ENCODE measurements around the gene POP4. TPM values are rescaled to one million over a fixed set of nuclear protein-coding genes. Genes with fewer than 3 reads are reported as not detected.

Gene POP4
- total and polyA plus RNA-seq, 2 of the 13 experiments (the other 11 are each of a cell fraction or from before 2014, with no cell fraction given) = 32.2 to 84.0 TPM

- WGBS (ENCODE audit: low lambda C conversion rate) = 34% methylated on average over 11 of the region's 16 CpGs
- no peak overlapping the region for H3K4me3 ChIP-seq (replicated peaks in 1 of 3; ENCODE audit: insufficient read depth in 1 of 3, low read depth in 2 of 3, low read length in 3 of 3)
- BruUV-seq (replicated peaks) = no TSS peak
Measured at GRCh38 chr19:29562299-29563297, 43.5 kb upstream of the POP4 start.

More at GRCh38 chr19:29562299-29563297, 43.5 kb upstream of the POP4 start:
- no peaks in the 10 kb centered on the region for H3K4me1 ChIP-seq (ENCODE audit: insufficient read depth, low read length)
- H3K79me2 ChIP-seq (ENCODE audit: insufficient read depth, low read length) = no peaks in the 10 kb centered on the region
- POLR2A ChIA-PET = interaction anchor here (1.4 kb wide), 1 partner anchor 44 kb away, joined by 4 read pairs; the partner anchor contains the start of gene POP4
- TF ChIP-seq KMT2B (CRISPR knock-in tag; IDR thresholded peaks at IDR 0.05) = no peak
- TF ChIP-seq MXI1 (IDR thresholded peaks at IDR 0.05; ENCODE audit: borderline replicate concordance, low read depth, low read length) = no peak
- TF ChIP-seq CBX2 (IDR thresholded peaks at IDR 0.05; ENCODE audit: low read depth, low read length) = no peak
- TF ChIP-seq CBX2 (CRISPR knock-in tag; IDR thresholded peaks at IDR 0.05; ENCODE audit: low read depth) = no peak
- TF ChIP-seq FOSL1 (CRISPR knock-in tag; IDR thresholded peaks at IDR 0.05; ENCODE audit: borderline replicate concordance) = no peak
- no peak for TF ChIP-seq ZNF33B (CRISPR knock-in tag; IDR thresholded peaks at IDR 0.05)
- TF ChIP-seq BHLHE40 (IDR thresholded peaks at IDR 0.05; ENCODE audit: low read length) = no peak
- TF ChIP-seq RFX3 (CRISPR knock-in tag; IDR thresholded peaks at IDR 0.05) = no peak
- TF ChIP-seq POLR2AphosphoS2 (IDR thresholded peaks at IDR 0.05; ENCODE audit: low read depth, low read length) = no peak
- TF ChIP-seq FIP1L1 (IDR thresholded peaks at IDR 0.05; ENCODE audit: borderline replicate concordance, insufficient read depth, low read depth, low read length) = no peak
- no peak for TF ChIP-seq MAF1 (CRISPR knock-in tag; IDR thresholded peaks at IDR 0.05; ENCODE audit: borderline replicate concordance)
- TF ChIP-seq ZNF724P (CRISPR knock-in tag; IDR thresholded peaks at IDR 0.05; ENCODE audit: borderline replicate concordance) = no peak
- no peak for TF ChIP-seq HDAC6 (IDR thresholded peaks at IDR 0.05; ENCODE audit: low read depth, low read length)
- TF ChIP-seq, protein P1, sequence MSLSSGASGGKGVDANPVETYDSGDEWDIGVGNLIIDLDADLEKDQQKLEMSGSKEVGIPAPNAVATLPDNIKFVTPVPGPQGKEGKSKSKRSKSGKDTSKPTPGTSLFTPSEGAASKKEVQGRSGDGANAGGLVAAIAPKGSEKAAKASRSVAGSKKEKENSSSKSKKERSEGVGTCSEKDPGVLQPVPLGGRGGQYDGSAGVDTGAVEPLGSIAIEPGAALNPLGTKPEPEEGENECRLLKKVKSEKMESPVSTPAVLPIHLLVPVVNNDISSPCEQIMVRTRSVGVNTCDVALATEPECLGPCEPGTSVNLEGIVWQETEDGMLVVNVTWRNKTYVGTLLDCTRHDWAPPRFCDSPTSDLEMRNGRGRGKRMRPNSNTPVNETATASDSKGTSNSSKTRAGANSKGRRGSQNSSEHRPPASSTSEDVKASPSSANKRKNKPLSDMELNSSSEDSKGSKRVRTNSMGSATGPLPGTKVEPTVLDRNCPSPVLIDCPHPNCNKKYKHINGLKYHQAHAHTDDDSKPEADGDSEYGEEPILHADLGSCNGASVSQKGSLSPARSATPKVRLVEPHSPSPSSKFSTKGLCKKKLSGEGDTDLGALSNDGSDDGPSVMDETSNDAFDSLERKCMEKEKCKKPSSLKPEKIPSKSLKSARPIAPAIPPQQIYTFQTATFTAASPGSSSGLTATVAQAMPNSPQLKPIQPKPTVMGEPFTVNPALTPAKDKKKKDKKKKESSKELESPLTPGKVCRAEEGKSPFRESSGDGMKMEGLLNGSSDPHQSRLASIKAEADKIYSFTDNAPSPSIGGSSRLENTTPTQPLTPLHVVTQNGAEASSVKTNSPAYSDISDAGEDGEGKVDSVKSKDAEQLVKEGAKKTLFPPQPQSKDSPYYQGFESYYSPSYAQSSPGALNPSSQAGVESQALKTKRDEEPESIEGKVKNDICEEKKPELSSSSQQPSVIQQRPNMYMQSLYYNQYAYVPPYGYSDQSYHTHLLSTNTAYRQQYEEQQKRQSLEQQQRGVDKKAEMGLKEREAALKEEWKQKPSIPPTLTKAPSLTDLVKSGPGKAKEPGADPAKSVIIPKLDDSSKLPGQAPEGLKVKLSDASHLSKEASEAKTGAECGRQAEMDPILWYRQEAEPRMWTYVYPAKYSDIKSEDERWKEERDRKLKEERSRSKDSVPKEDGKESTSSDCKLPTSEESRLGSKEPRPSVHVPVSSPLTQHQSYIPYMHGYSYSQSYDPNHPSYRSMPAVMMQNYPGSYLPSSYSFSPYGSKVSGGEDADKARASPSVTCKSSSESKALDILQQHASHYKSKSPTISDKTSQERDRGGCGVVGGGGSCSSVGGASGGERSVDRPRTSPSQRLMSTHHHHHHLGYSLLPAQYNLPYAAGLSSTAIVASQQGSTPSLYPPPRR (CRISPR knock-in tag; IDR thresholded peaks at IDR 0.05; ENCODE audit: borderline replicate concordance) = no peak
- H3K36me3 ChIP-seq (replicated peaks in 1 of 2; ENCODE audit: control insufficient read depth in 1 of 2, insufficient read depth in 2 of 2, low read length in 2 of 2) = no peaks in the 10 kb centered on the region
- in situ Hi-C loops (cut with HindIII; ENCODE audit: extremely low pct_ligation_motif_present, low pct_unique_long_range_greater_than_20kb) = no loop called here
- intact Hi-C loops (cut with micrococcal nuclease; ENCODE audit: unreplicated experiment) = no loop called here
- peaks cover 0 to 1% of the 10 kb centered on the region in 2 experiments; a peak in 1 of 5 replicates for H3K27me3 ChIP-seq (ENCODE audit: control insufficient read depth in 1 of 2, insufficient read depth in 2 of 2, low read length in 2 of 2)
- no peak overlapping the region for H3K4me2 ChIP-seq (ENCODE audit: low read depth, low read length)
- no peaks in the 10 kb centered on the region for H4K20me1 ChIP-seq (ENCODE audit: insufficient read depth, low read length)
- CTCF ChIA-PET (ENCODE audit: low intra/inter-chr PET ratio, low total read pairs) = no interaction called here
- no peak overlapping the region for H3K9ac ChIP-seq (ENCODE audit: insufficient read depth, low read depth, low read length)
- H2AFZ ChIP-seq (ENCODE audit: low read length) = no peak overlapping the region
- peaks cover 9% of the 10 kb centered on the region; the same call in 1 of the 2 replicates for H3K9me3 ChIP-seq (ENCODE audit: low read length)
- ATAC-seq = no peak
- H3K27ac ChIP-seq (ENCODE audit: extremely low read length, insufficient read depth, low read length) = no peak overlapping the region
- no peak for DNase-seq (ENCODE audit: low spot score)
- no peak for FAIRE-seq
